Stimulated activated CD4-positive, alpha-beta T cell treated with anti-CD3 and anti-CD28 coated beads, TNF-alpha, amount 100 ng/mL, for 4 hours (primary cell): Measurements from ENCODE around the gene CDHR2.

Experiments used
- DNase-seq, 3 experiments: peaks; one replicate each; pipeline ENCODE4 v3.0.0-alpha.2; 2020; ENCODE audit warnings: low read depth in 3 of 3

Gene CDHR2

GRCh38 chr5:176548967-176549444, at the start of gene CDHR2:
TSS of gene CDHR2 (plus strand) at chr5:176549342. CDS start at chr5:176565353, 16,011 bp downstream.
- DNase-seq: no peak

- DNase-seq: no peak
Measured at GRCh38 chr5:176500511-176500910, 48.6 kb upstream of the CDHR2 start.

- no peak for DNase-seq
Measured at GRCh38 chr5:176501333-176501732, 47.8 kb upstream of the CDHR2 start.

- DNase-seq: no peak
Measured at GRCh38 chr5:176503496-176503895, 45.6 kb upstream of the CDHR2 start.

GRCh38 chr5:176507911-176508310, 41.2 kb upstream of the CDHR2 start:
- DNase-seq: no peak

GRCh38 chr5:176508603-176509002, 40.5 kb upstream of the CDHR2 start:
- DNase-seq: no peak

GRCh38 chr5:176513788-176514187, 35.4 kb upstream of the CDHR2 start:
- DNase-seq: no peak

- DNase-seq: no peak
Measured at GRCh38 chr5:176514244-176514950, 34.7 kb upstream of the CDHR2 start.

- DNase-seq: no peak
Measured at GRCh38 chr5:176515396-176515795, 33.7 kb upstream of the CDHR2 start.

GRCh38 chr5:176517053-176517661, 32.0 kb upstream of the CDHR2 start:
- DNase-seq: no peak

- no peak for DNase-seq
Measured at GRCh38 chr5:176519810-176520720, 29.1 kb upstream of the CDHR2 start.

- DNase-seq: no peak
Measured at GRCh38 chr5:176521286-176521685, 27.9 kb upstream of the CDHR2 start.

GRCh38 chr5:176521699-176522263, 27.4 kb upstream of the CDHR2 start:
- no peak for DNase-seq

- no peak for DNase-seq
Measured at GRCh38 chr5:176524138-176524537, 25.0 kb upstream of the CDHR2 start.

- no peak for DNase-seq
Measured at GRCh38 chr5:176524987-176525386, 24.2 kb upstream of the CDHR2 start.

- no peak for DNase-seq
Measured at GRCh38 chr5:176525677-176526076, 23.5 kb upstream of the CDHR2 start.

- no peak for DNase-seq
Measured at GRCh38 chr5:176526462-176526861, 22.7 kb upstream of the CDHR2 start.

- no peak for DNase-seq
Measured at GRCh38 chr5:176527246-176528222, 21.6 kb upstream of the CDHR2 start.

- DNase-seq: no peak
Measured at GRCh38 chr5:176528301-176528700, 20.8 kb upstream of the CDHR2 start.

- no peak for DNase-seq
Measured at GRCh38 chr5:176528761-176529115, 20.4 kb upstream of the CDHR2 start.
